B cell (primary cell): ENCODE data around the gene KRCC1. TPM values are rescaled to one million over a fixed set of nuclear protein-coding genes. Genes with fewer than 3 reads are reported as not detected.
A peak's percentile ranks its signal among the peaks of the same experiment; 100 is the strongest.
"Not testable (repeated sequence)": the region's sequence is repeated elsewhere in the genome, so short reads cannot be mapped to it uniquely, and the experiment has no call there.

ENCODE experiments used
- ATAC-seq: fragments of 200-7000 bp; cut with Tn5 transposase; one replicate; pipeline ENCODE4 v1.10.0; 2021; ENCODE audit warnings: low read depth, mild to moderate bottlenecking, moderate number of reproducible peaks, moderate library complexity
- CTCF ChIA-PET: fragments of 350-600 bp; sonication (Branson Sonifier 250); formaldehyde crosslinking; loops from one replicate; lab custom pipeline; 2021; ENCODE audit warnings: antibody characterized with exemption, inconsistent platforms; lab: Charles Lee
- POLR2A ChIA-PET: fragments of 350-600 bp; sonication (Branson Sonifier 250); formaldehyde crosslinking; loops from one replicate; lab custom pipeline; 2021; ENCODE audit warnings: antibody characterized with exemption; lab: Charles Lee
- DNase-seq: peaks from one replicate; pipeline ENCODE4 v3.0.0; 2013
- H2AFZ ChIP-seq: 2 replicates; pipeline ENCODE4 v1.6.1; 2012; ENCODE audit warnings: mild to moderate bottlenecking, low read depth, low read length; ENCODE audit not compliant: insufficient read depth, poor library complexity, severe bottlenecking
- H3K27ac ChIP-seq, 2 donors: 1 replicate in 1 of 2; 2 replicates in 1 of 2; pipeline ENCODE4 v1.5.1; 2012 to 2013; ENCODE audit warnings: low read length in 2 of 2, mild to moderate bottlenecking in 2 of 2, moderate library complexity in 1 of 2
- H3K27me3 ChIP-seq, 4 experiments: fragments of 200-600 bp in 1 of 4; sonication (generic) in 1 of 4; replicated peaks in 1 of 4; 1 replicate in 2 of 4; 2 replicates in 2 of 4; pipeline versions ENCODE4 v1.6.1 to v1.7.0; 2013 to 2016; ENCODE audit warnings: low read length in 3 of 4, mild to moderate bottlenecking in 2 of 4, mixed read lengths in 1 of 4, moderate library complexity in 1 of 4; ENCODE audit not compliant: insufficient read depth in 4 of 4, control insufficient read depth in 3 of 4; ENCODE audit errors: control extremely low read depth in 1 of 4
- H3K36me3 ChIP-seq, 2 experiments: replicated peaks in 1 of 2; 1 replicate in 1 of 2; 2 replicates in 1 of 2; pipeline versions ENCODE4 v1.6.1 to v1.7.1; 2013; ENCODE audit warnings: low read length in 1 of 2; ENCODE audit not compliant: insufficient read depth in 2 of 2, control insufficient read depth in 1 of 2; ENCODE audit errors: control extremely low read depth in 1 of 2, extremely low read depth in 1 of 2
- H3K4me1 ChIP-seq, 2 donors: fragments of 200-600 bp in 1 of 2; sonication (generic) in 1 of 2; 1 replicate in 1 of 2; 2 replicates in 1 of 2; pipeline versions ENCODE4 v1.5.1 to v1.6.1; 2013 to 2017; ENCODE audit warnings: low read length in 2 of 2; ENCODE audit not compliant: control insufficient read depth in 2 of 2, insufficient read depth in 2 of 2
- H3K4me2 ChIP-seq: replicated peaks from 2 replicates; pipeline ENCODE3; 2012; ENCODE audit warnings: mild to moderate bottlenecking, low read depth, low read length; ENCODE audit not compliant: poor library complexity, severe bottlenecking
- H3K4me3 ChIP-seq, 5 experiments: fragments of 200-600 bp in 1 of 5; sonication (generic) in 1 of 5; 1 replicate in 3 of 5; 2 replicates in 2 of 5; pipeline versions ENCODE4 v1.5.1 to v1.7.0; 2011 to 2016; ENCODE audit warnings: low read length in 4 of 5, mild to moderate bottlenecking in 4 of 5, low read depth in 2 of 5, control low read depth in 1 of 5, moderate library complexity in 1 of 5; ENCODE audit not compliant: insufficient read depth in 1 of 5; ENCODE audit errors: control extremely low read depth in 1 of 5, extremely low read depth in 1 of 5
- H3K79me2 ChIP-seq: fragments of 200-600 bp; sonication (generic); one replicate; pipeline ENCODE4 v1.6.0; 2016; ENCODE audit warnings: low read length; ENCODE audit not compliant: control insufficient read depth, insufficient read depth
- H3K9ac ChIP-seq: fragments of 200-600 bp; sonication (generic); 2 replicates; pipeline ENCODE4 v1.6.1; 2017; ENCODE audit warnings: mild to moderate bottlenecking, low read length, moderate library complexity
- H3K9me3 ChIP-seq, 3 donors: one replicate each; pipeline versions ENCODE4 v1.6.1 to v1.7.1; 2013; ENCODE audit warnings: low read length in 2 of 3; ENCODE audit not compliant: control insufficient read depth in 2 of 3, insufficient read depth in 1 of 3; ENCODE audit errors: control extremely low read depth in 1 of 3
- H4K20me1 ChIP-seq: 2 replicates; pipeline ENCODE4 v1.6.0; 2012; ENCODE audit warnings: mild to moderate bottlenecking, low read length; ENCODE audit not compliant: insufficient read depth, control insufficient read depth, poor library complexity, severe bottlenecking
- H3K27ac Mint-ChIP-seq: one replicate; pipeline ENCODE4 v1.8.0; 2021; ENCODE audit warnings: mixed read lengths
- H3K27me3 Mint-ChIP-seq: one replicate; pipeline ENCODE4 v1.8.0; 2021; ENCODE audit warnings: mixed read lengths
- H3K4me1 Mint-ChIP-seq: one replicate; pipeline ENCODE4 v1.8.0; 2021; ENCODE audit warnings: mixed read lengths
- H3K4me3 Mint-ChIP-seq: one replicate; pipeline ENCODE4 v1.8.0; 2021; ENCODE audit warnings: mixed read lengths
- H3K9me3 Mint-ChIP-seq: one replicate; pipeline ENCODE4 v1.8.0; 2022; ENCODE audit warnings: mixed read lengths; ENCODE audit not compliant: insufficient read depth
- EZH2 ChIP-seq: IDR thresholded peaks from 2 replicates; pipeline ENCODE4 v1.6.1; 2012; ENCODE audit warnings: borderline replicate concordance, low read depth, mild to moderate bottlenecking, moderate library complexity, low read length; ENCODE audit not compliant: insufficient read depth, poor library complexity, severe bottlenecking
- WGBS: methylation state at CpG from one replicate; pipeline ENCODE4 v1.1.5; 2013; ENCODE audit warnings: missing lambda C conversion rate; ENCODE audit not compliant: insufficient coverage; 5-methylcytosine and 5-hydroxymethylcytosine counted together
- intact Hi-C: fragments of 100-400 bp; cut with micrococcal nuclease; formaldehyde crosslinking; loops from one replicate; pipeline ENCODE4 v1.10.0; 2022
- polyA plus RNA-seq: library from polyadenylated mRNA; depleted of rRNA; stranded (reverse); fragments of >200 nt; gene quantifications from 2 replicates; pipeline ENCODE4 v1.2.3, GENCODE V29; 2012
- total RNA-seq, 2 donors: library from RNA; stranded (reverse); fragments of 120-200 nt in 1 of 2; gene quantifications; 1 replicate in 1 of 2; 2 replicates in 1 of 2; pipeline versions ENCODE4 v1.2.3 to v1.2.4, GENCODE V29; 2013 to 2022
- TF ChIP-seq, protein P1 (sequence below): fragments of 200-600 bp; IDR thresholded peaks from one replicate; pipeline ENCODE4 v1.8.0; 2022; ENCODE audit warnings: antibody characterized with exemption, mild to moderate bottlenecking

KRCC1 gene
- total and polyA plus RNA-seq, 2 donors (not counting 1 experiment from before 2014, with no cell fraction given) = 11.9 to 27.2 TPM

DNA sequence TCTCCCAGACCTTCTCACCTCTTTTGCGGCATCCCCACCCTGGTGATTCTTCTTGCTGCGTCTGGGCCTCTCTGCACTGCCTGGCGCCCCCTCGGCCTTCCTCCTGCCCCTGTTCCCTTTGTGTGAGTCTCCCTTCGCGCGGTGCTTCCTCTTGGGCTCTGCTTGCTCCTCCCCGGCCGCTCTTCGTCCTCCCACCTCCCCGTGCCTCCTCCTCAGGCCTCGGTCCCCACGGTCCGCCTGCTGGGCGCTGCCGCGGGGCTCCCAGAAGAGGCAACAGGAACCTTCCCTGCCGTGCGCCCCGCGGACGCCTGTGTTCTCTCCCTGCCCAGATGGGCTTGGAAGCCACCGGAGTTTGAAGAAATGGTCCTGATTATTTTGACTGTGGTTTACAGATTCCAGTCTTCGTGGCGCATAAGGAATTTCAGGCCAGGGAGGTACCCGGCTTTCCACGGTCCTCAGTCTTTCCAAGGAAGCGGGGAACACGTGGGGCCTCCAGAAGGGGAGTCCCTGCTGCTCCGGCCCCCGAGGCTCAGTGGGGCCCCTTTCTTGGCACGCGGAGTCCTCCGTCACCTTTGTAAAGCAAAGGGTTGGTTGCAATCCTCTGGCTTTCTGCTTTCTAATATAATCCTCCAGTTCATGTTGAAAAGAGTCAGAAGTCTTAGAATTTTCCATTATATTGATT, 52.4 kb downstream of the KRCC1 start:
- ATAC-seq = no peak
- Histone ChIP-seq H3K9me3 (no peaks in the 10 kb centered on the region), H3K4me1 (peaks cover 4 to 10% of the 10 kb centered on the region in 2 donors), H3K9ac (no peak overlapping the region), H3K4me2 (no peak overlapping the region), H3K79me2 (no peaks in the 10 kb centered on the region), H4K20me1 (no peaks in the 10 kb centered on the region), H2AFZ (peak overlapping the region; percentile 75), H3K27me3 (peaks cover 0 to 3% (median 0%) of the 10 kb centered on the region in 4 experiments), H3K4me3 (no peak overlapping the region), H3K36me3 (no peaks in the 10 kb centered on the region), H3K27ac (no peak overlapping the region)
- ChIA-PET CTCF (interaction anchor here (1.0 to 2.6 kb wide), 5 partner anchors 8 to 157 kb away, joined by 3 to 24 read pairs (median 5); no protein-coding TSS in a partner anchor), POLR2A (no interaction called here)
- H3K27ac Mint-ChIP-seq = no peak overlapping the region
- H3K27me3 Mint-ChIP-seq = no peaks in the 10 kb centered on the region
- 59% methylated on average over 28 of the region's 34 CpGs for WGBS
- H3K9me3 Mint-ChIP-seq = no peaks in the 10 kb centered on the region
- TF ChIP-seq, protein P1, sequence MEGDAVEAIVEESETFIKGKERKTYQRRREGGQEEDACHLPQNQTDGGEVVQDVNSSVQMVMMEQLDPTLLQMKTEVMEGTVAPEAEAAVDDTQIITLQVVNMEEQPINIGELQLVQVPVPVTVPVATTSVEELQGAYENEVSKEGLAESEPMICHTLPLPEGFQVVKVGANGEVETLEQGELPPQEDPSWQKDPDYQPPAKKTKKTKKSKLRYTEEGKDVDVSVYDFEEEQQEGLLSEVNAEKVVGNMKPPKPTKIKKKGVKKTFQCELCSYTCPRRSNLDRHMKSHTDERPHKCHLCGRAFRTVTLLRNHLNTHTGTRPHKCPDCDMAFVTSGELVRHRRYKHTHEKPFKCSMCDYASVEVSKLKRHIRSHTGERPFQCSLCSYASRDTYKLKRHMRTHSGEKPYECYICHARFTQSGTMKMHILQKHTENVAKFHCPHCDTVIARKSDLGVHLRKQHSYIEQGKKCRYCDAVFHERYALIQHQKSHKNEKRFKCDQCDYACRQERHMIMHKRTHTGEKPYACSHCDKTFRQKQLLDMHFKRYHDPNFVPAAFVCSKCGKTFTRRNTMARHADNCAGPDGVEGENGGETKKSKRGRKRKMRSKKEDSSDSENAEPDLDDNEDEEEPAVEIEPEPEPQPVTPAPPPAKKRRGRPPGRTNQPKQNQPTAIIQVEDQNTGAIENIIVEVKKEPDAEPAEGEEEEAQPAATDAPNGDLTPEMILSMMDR = no peak
- TF ChIP-seq EZH2 = no peak
- DNase-seq = no peak
- intact Hi-C loops = no loop called here
- H3K4me1 Mint-ChIP-seq = peaks cover 11% of the 10 kb centered on the region
- H3K4me3 Mint-ChIP-seq = no peak overlapping the region

DNA sequence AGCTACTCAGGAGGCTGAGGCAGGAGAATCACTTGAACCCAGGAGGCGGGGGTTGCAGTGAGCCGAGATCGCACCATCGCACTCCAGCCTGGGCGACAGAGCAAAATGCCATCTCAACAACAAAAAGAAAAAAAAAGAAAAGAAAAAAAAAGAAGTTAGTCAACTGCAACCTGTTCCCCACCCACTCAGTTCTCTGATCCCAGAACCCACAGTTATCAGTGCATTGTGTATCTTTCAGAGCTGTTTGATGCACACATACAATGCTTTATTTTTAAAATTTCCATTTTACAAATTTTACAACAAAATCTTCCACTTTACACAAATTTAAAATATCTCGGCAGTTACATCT, 53.2 kb downstream of the KRCC1 start:
- WGBS = no CpG with 5 or more reads among the region's 6 CpGs
- no peak for DNase-seq
- no peak for TF ChIP-seq EZH2
- TF ChIP-seq, protein P1 = no peak
- H3K4me1 ChIP-seq = peaks cover 4 to 10% of the 10 kb centered on the region in 2 donors
- H4K20me1 ChIP-seq = no peaks in the 10 kb centered on the region
- no peak overlapping the region for H3K4me3 Mint-ChIP-seq
- H3K27me3 ChIP-seq = peaks cover 0 to 3% (median 0%) of the 10 kb centered on the region in 4 experiments
- no peak overlapping the region for H3K27ac Mint-ChIP-seq
- peak overlapping the region; percentile 68 for H3K4me2 ChIP-seq
- H2AFZ ChIP-seq = no peak overlapping the region
- ATAC-seq = no peak
- H3K4me1 Mint-ChIP-seq = peaks cover 11% of the 10 kb centered on the region
- POLR2A ChIA-PET = interaction anchor here (0.7 kb wide), 1 partner anchor 13 kb away, joined by 3 read pairs; no protein-coding TSS in a partner anchor
- no peaks in the 10 kb centered on the region for H3K9me3 Mint-ChIP-seq
- H3K4me3 ChIP-seq = no peak overlapping the region
- no peak overlapping the region for H3K9ac ChIP-seq
- H3K27ac ChIP-seq = no peak overlapping the region
- CTCF ChIA-PET = interaction anchor here (0.9 to 2.6 kb wide), 7 partner anchors 9 to 158 kb away, joined by 3 to 24 read pairs (median 8); partner anchors contain the start of gene RNU2-63P
- H3K79me2 ChIP-seq = no peaks in the 10 kb centered on the region
- H3K9me3 ChIP-seq = no peaks in the 10 kb centered on the region
- H3K36me3 ChIP-seq = no peaks in the 10 kb centered on the region
- no peaks in the 10 kb centered on the region for H3K27me3 Mint-ChIP-seq
- intact Hi-C loops = no loop called here

DNA sequence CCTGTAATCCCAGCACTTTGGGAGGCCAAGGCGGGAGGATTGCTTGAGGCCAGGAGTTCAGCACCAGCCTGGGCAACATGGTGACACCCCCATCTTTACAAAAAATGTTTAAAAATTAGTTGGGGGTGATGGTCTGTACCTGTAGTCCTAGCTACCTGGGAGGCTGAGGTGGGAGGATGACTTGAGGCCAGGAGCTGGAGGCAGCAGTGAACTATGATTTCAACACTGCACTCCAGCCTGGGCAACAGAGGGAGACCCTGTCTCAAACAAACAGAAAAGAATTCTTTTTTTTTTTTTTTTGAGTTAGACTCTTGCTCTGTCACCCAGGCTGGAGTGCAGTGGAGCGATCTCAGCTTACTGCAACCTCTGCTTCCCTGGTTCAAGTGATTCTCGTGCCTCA, 55.1 kb downstream of the KRCC1 start:
- ATAC-seq, POLR2A ChIA-PET, H3K4me2 ChIP-seq, H3K27me3 ChIP-seq, H3K27ac Mint-ChIP-seq, H2AFZ ChIP-seq, H3K4me3 Mint-ChIP-seq, H3K27me3 Mint-ChIP-seq, H3K79me2 ChIP-seq, H3K9ac ChIP-seq, H3K9me3 Mint-ChIP-seq, intact Hi-C loops, H3K36me3 ChIP-seq, H3K4me3 ChIP-seq, H3K27ac ChIP-seq, H4K20me1 ChIP-seq, DNase-seq: not testable (repeated sequence)
- H3K4me1 Mint-ChIP-seq = peaks cover 23% of the 10 kb centered on the region
- WGBS = 76% methylated on average over 3 of the region's 3 CpGs
- Histone ChIP-seq H3K9me3 (peaks cover 0 to 14% (median 0%) of the 10 kb centered on the region in 3 donors), H3K4me1 (peaks cover 16 to 22% of the 10 kb centered on the region in 2 donors)
- CTCF ChIA-PET = interaction anchor here (0.6 to 2.6 kb wide), 6 partner anchors 11 to 692 kb away, joined by 3 to 24 read pairs (median 3); no protein-coding TSS in a partner anchor
